Ectodermal cell (in vitro differentiated cells): ENCODE results near the gene PROS1.
"Not testable (repeated sequence)": the region's sequence is repeated elsewhere in the genome, so short reads cannot be mapped to it uniquely, and the experiment has no call there.

Source experiments
- H3K27ac ChIP-seq: 2 replicates; pipeline ENCODE4 v1.7.0; 2013; ENCODE audit warnings: mild to moderate bottlenecking, low read depth, low read length; ENCODE audit not compliant: insufficient read depth, poor library complexity, severe bottlenecking
- H3K27me3 ChIP-seq: 2 replicates; pipeline ENCODE4 v1.7.0; 2013; ENCODE audit warnings: mild to moderate bottlenecking, low read length; ENCODE audit not compliant: insufficient read depth, control insufficient read depth, poor library complexity, severe bottlenecking
- H3K36me3 ChIP-seq: one replicate; pipeline ENCODE4 v1.7.0; 2013; ENCODE audit warnings: low read length; ENCODE audit not compliant: control insufficient read depth, insufficient read depth
- H3K4me1 ChIP-seq: one replicate; pipeline ENCODE4 v1.7.0; 2013; ENCODE audit warnings: low read length; ENCODE audit not compliant: control insufficient read depth, insufficient read depth
- H3K4me3 ChIP-seq: 2 replicates; pipeline ENCODE4 v1.7.0; 2013; ENCODE audit warnings: low read depth, low read length, control low read depth; ENCODE audit not compliant: insufficient read depth
- H3K9me3 ChIP-seq: 2 replicates; pipeline ENCODE4 v1.7.0; 2013; ENCODE audit warnings: mild to moderate bottlenecking, low read length, moderate library complexity; ENCODE audit not compliant: control insufficient read depth
- WGBS, 2 experiments: methylation state at CpG; one replicate each; pipeline ENCODE4 v1.1.7; 2013; ENCODE audit warnings: missing lambda C conversion rate in 2 of 2; 5-methylcytosine and 5-hydroxymethylcytosine counted together

Gene PROS1

GRCh38 chr3:93839193-93839592, 134.5 kb downstream of the PROS1 start:
- not testable (repeated sequence) for H3K9me3 ChIP-seq, H3K4me1 ChIP-seq, H3K27me3 ChIP-seq, H3K36me3 ChIP-seq, H3K4me3 ChIP-seq, H3K27ac ChIP-seq
- 43% methylated on average over 1 of the region's 1 CpG; no CpG with 5 or more reads in 1 of the 2 experiments for WGBS, 2 experiments
